Raji (cell line): Measurements from ENCODE around the gene ITM2B.

ENCODE experiments used
- POLR2A ChIP-seq: IDR thresholded peaks from 2 replicates; pipeline ENCODE4 v1.6.1; 2011; ENCODE audit warnings: low read depth, low read length, control low read depth; ENCODE audit not compliant: insufficient read depth

The ITM2B gene

DNA sequence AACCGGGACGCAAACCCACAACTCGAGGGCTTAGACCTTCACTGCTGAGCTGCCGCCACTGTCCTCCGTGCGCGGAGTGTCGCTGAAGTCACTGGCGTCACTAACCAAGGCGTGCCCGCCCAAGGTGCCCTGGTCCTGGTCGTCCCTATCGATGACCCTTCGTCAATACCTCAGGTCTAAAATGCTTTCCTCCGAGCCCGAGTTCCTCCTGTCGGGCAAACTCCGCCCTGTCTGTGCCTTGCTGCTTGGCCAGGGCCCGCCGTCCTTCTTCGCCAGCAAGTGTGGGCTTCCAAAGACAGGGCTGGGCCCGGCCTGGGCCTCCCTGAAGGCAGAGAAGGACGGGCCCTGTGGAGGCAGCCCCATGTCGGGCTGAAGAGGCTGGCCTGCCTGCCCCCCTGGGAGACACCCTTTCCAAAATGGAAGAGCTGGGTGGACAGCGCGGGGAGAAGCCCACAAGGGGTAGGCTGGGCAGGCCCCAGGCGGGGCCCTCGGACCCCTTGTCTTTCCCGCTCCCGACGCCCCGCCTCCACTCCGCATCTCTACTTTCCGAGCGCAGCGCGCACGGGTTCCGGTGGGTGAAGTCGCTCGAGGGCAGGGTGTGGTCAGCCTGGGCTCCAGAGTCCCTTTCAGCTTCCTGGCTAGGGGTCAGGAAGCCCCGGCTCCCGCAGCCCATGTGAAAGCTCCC is 84.0 kb downstream of the ITM2B start:
- TF ChIP-seq POLR2A = no peak

DNA sequence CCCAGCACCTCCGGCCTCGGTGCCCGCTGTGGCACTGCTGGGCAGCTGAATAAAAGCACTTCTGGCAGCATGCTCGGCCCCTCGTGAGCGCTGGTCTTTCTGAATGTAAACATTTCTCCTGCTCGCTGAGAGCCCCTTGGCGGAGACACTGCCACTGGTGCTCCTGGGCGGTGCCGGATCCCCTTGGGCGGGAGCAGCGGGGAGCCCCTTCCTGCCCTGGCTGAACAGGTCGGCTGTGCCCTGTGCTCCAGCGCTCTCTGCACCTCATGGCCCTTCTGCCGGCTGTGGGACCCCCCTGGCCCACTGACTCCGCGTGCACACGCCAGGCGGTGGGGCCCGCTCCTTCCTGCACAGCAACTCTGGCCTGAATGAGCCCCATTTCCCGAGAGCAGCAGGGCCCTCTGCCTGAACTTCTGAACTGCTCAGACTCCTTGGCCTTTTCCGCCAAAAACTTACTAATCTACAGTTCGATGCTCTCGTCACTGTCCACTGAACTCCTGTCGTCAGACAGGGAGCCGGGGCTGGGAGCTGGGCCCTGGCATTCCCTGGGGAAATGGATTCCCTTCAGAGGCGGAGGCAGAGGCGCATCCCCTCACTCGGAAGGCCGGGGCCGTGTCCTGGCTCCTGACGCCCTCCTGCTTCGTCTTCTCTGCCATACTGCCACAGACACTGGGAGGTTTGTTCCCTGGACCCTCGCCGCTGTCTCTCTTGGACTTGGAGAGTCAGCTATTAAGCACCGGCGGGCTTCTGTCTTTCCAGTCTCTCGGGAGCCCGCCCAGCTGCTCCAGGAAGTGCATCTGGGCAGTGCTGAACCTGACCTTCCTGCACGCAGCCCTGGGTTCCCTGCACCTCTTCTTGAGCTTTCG is 84.7 kb downstream of the ITM2B start:
- no peak for TF ChIP-seq POLR2A

DNA sequence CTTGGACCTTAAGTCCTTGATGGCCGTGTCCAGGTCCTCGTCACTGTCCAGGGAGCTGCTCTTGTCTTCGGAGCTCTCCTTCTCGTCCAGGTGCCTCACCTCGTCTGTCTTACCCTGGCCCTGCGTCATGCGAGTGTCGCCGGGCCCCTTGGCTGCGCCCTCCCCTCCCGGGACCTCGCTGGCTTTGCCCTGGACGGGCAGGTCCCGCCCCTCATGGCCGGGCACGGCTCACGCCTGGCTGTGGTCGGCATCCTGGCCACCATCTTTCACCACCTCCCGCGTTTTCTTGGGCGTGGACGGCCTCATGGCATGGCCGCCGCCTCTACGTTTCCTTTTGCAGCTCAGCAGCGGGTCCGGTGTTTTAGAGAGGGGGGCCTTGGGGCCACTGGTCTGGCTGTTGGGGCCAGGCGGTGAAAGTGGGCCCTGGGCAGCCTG is 85.4 kb downstream of the ITM2B start:
- TF ChIP-seq POLR2A = no peak

GRCh38 chr13:48318821-48319511 is 86.0 kb downstream of the ITM2B start:
- TF ChIP-seq POLR2A = no peak
